ENCODE measurements around the gene BAG1. TPM values are rescaled to one million over a fixed set of nuclear protein-coding genes. Genes with fewer than 3 reads are reported as not detected.
A peak's percentile ranks its signal among the peaks of the same experiment; 100 is the strongest.

BAG1 gene
- total RNA-seq, 1 donor from 2014 or later: 58.3 TPM

- no peak for TF ChIP-seq CTCF (IDR thresholded peaks at IDR 0.05)
- Mint-ChIP-seq H3K9me3 (no peaks in the 10 kb centered on the region), H3K4me1 (no peaks in the 10 kb centered on the region), H3K4me3 (no peak overlapping the region), H3K27me3 (no peaks in the 10 kb centered on the region), H3K36me3 (ENCODE audit: low read depth) (peaks cover 83% of the 10 kb centered on the region), H3K27ac (no peak overlapping the region)
- intact Hi-C loops (cut with micrococcal nuclease): no loop called here
- ChIA-PET CTCF (no interaction called here), POLR2A (interaction anchor here (1.2 kb wide), 1 partner anchor 10 kb away, joined by 4 read pairs; the partner anchor contains the start of genes BAG1 and CHMP5)
- ATAC-seq (ENCODE audit: low read depth): no peak
- no peak for DNase-seq
These were observed 9.0 kb downstream of the BAG1 start for GRCh38 chr9:33255471-33255870.

GRCh38 chr9:33255014-33255413 lies 9.5 kb downstream of the BAG1 start:
- Mint-ChIP-seq H3K4me3 (no peak overlapping the region), H3K9me3 (no peaks in the 10 kb centered on the region), H3K27me3 (no peaks in the 10 kb centered on the region), H3K27ac (no peak overlapping the region), H3K4me1 (peaks cover 2% of the 10 kb centered on the region), H3K36me3 (ENCODE audit: low read depth) (peaks cover 81% of the 10 kb centered on the region)
- intact Hi-C loops (cut with micrococcal nuclease): no loop called here
- TF ChIP-seq CTCF (IDR thresholded peaks at IDR 0.05): no peak
- ChIA-PET CTCF (interaction anchor here (1.1 kb wide), 1 partner anchor 29 kb away, joined by 3 read pairs; no protein-coding TSS in a partner anchor), POLR2A (no interaction called here)
- ATAC-seq (ENCODE audit: low read depth): no peak
- DNase-seq: no peak

- H3K9me3 Mint-ChIP-seq: no peaks in the 10 kb centered on the region
- DNase-seq: no peak
- H3K27me3 Mint-ChIP-seq: no peaks in the 10 kb centered on the region
- intact Hi-C loops (cut with micrococcal nuclease): no loop called here
- no peak for TF ChIP-seq CTCF (IDR thresholded peaks at IDR 0.05)
- H3K4me3 Mint-ChIP-seq: no peak overlapping the region
- ATAC-seq (ENCODE audit: low read depth): no peak
- H3K36me3 Mint-ChIP-seq (ENCODE audit: low read depth): peaks cover 75% of the 10 kb centered on the region
- CTCF ChIA-PET: interaction anchor here (1.1 kb wide), 1 partner anchor 28 kb away, joined by 3 read pairs; no protein-coding TSS in a partner anchor
- POLR2A ChIA-PET: interaction anchor here (0.6 to 1.0 kb wide), 3 partner anchors 10 to 199 kb away, joined by 3 to 5 read pairs (median 3); partner anchors contain the start of gene BAG1
- H3K27ac Mint-ChIP-seq: no peak overlapping the region
- H3K4me1 Mint-ChIP-seq: peaks cover 8% of the 10 kb centered on the region
These were observed 10.3 kb downstream of the BAG1 start for GRCh38 chr9:33254211-33254610.

- CTCF ChIA-PET: no interaction called here
- intact Hi-C loops (cut with micrococcal nuclease): no loop called here
- no peak for ATAC-seq (ENCODE audit: low read depth)
- TF ChIP-seq CTCF (IDR thresholded peaks at IDR 0.05): no peak
- no peak for DNase-seq
- Mint-ChIP-seq H3K4me1 (peaks cover 11% of the 10 kb centered on the region), H3K4me3 (no peak overlapping the region), H3K9me3 (no peaks in the 10 kb centered on the region), H3K27ac (no peak overlapping the region), H3K27me3 (no peaks in the 10 kb centered on the region), H3K36me3 (ENCODE audit: low read depth) (peaks cover 44% of the 10 kb centered on the region)
- POLR2A ChIA-PET: interaction anchor here (0.9 kb wide), 1 partner anchor 10 kb away, joined by 3 read pairs; the partner anchor contains the start of gene SPINK4
These were observed 14.0 kb downstream of the BAG1 start for GRCh38 chr9:33250458-33250995.

GRCh38 chr9:33249983-33250382 lies 14.5 kb downstream of the BAG1 start:
- CTCF ChIA-PET: no interaction called here
- POLR2A ChIA-PET: no interaction called here
- peaks cover 11% of the 10 kb centered on the region for H3K4me1 Mint-ChIP-seq

More at GRCh38 chr9:33249983-33250382, 14.5 kb downstream of the BAG1 start:
- ATAC-seq (ENCODE audit: low read depth): no peak
- intact Hi-C loops (cut with micrococcal nuclease): no loop called here
- no peak for DNase-seq
- H3K36me3 Mint-ChIP-seq (ENCODE audit: low read depth): peaks cover 38% of the 10 kb centered on the region
- peak overlapping the region; percentile 47 for H3K27ac Mint-ChIP-seq
- H3K9me3 Mint-ChIP-seq: no peaks in the 10 kb centered on the region
- no peaks in the 10 kb centered on the region for H3K27me3 Mint-ChIP-seq
- TF ChIP-seq CTCF (IDR thresholded peaks at IDR 0.05): no peak
- H3K4me3 Mint-ChIP-seq: no peak overlapping the region
